Stimulated activated naive CD4-positive, alpha-beta T cell treated with Interleukin-2 at 50 U/mL for 16 hours (primary cell): ENCODE results near the gene DNAJB13.

Experiments
- DNase-seq: peaks from one replicate; lab custom pipeline; 2025; lab: John Stamatoyannopoulos, UW

DNAJB13 gene

DNA sequence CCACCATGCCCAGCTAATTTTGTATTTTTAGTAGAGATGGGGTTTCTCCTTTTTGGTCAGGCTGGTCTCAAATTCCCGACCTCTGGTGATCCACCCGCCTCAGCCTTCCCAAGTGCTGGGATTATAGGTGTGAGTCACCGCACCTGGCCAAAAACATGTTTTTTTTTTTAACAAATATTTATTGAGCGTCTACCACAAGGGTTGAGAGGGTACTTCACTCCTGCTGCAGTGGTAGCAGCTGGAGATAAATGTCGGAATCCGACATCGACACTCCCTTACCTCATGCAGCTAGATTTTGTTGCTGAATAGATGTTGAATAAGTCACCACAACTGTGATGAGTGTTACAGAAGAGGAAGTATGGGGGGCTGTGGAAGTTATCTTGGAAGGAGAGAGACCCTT lies 971 bp downstream of the DNAJB13 start:
- DNase-seq: no peak

DNA sequence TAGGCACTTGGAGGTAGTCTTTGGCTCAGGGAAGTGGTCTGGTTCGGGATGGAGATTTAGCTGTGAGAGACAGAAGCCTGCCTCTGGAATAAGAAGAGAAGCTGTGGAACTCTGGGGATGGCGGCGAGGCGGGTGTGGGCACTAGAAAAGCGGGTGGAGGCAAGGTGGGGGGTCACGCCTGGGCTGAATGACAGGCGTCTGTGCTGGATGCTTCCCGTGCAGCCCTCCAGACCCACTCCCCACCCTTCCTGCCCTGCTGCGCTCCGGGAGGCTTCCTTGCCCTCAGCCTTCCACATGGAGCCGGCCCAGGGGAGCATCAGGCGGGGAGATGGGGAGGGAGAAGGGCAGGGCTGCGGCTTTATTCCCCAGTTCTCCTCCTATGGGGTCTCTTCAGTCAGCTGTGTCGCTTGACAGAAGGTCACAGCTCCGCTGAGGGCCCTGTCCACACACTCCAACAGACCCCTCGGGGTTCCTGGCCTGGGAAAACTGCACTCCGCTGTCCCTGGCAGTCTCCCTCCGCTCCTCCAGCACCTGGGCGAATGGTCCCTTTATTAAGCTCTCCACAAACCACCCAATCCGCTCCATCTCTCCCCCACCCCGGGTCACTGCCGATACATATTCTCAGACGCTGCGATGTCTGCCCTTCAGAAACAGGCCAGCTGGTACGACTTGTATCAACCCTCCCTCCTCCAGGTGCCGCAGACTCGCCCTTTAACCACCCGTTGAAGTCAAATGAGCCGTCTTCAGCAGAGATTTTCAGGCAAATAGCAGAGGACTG lies 6.2 kb downstream of the DNAJB13 start:
- DNase-seq: no peak

DNA sequence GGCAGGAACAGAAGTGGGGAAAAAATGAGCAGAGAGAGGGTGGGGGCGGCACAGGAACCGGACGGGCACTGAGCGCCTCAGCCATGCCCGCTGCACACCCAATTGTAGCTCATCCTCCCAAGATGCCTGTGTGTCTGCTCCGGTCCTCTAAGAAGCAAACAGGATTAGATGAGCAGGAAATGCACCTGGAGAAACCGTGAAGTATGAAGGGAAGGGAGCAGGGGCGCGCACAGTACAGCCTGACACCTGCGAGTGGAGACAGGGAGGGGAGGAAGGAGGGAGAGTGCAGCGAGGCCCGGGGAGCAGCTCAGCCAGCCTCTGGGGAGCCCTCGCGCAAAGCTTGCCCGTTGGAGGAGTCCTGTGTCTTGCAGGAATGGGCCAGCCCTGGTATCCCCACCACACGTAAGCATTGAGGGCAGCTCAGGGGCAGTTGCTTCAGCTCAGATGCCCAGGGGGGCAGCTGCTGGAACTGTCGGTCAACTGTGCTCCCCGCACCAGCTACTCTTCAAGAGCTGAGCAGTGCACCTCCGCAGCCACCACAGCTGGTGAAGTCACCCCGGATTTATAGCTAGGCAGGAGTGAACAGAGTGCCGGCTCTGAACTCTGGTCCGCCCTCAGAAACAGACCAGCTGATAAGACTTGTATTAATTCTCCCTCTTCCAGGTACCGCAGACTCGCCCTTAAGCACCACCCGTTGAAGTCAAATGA lies 7.0 kb downstream of the DNAJB13 start:
- DNase-seq: no peak

DNA sequence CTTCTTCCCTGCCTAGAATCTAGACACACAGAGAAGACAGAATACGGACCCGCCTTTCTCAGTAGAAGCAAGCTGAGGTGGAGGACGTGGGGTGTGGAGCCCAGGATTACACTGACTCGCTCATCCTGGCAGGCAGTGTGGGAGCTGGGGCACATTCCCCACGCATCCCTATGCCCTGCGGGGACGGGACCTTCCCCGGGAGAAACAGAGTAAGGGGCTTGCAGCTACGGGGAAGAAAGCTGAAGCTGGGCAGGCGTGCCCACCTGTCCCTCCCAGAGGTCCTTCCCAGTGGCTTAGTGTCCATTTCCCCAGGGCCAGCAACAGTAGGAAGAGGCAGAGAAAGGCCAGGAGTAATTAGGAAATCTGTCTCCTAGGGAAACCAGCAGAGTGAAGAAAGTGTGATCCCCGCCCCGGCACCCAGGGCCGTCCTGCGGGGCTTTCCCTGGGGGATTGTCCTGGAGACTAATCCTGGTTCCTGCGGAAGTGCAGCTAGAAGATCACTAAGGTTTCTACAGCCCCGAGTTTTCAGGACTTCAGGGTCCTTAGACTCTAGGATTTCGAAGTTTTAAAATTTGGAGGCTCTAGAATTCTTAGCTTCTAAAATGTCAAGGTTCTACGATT lies 7.8 kb downstream of the DNAJB13 start:
- DNase-seq: no peak

DNA sequence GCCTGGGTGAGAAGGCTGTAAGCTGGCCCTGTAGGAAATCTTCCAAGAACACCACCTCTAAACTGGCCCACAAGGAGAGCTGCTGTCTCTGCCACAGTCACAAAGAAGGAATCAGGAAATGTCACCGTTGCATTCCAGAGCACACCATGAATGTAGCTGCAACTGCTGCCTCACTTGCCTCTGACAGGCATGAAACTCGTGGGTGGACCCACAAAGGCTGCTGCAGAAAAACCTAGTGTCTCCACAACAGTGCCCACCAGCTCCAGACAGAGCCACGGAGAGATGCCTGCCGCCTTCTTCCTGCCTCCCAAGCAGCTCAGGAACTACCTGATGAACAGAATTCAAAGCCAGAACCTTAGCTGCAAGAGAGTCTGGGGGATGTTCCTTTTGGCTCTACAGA lies 10.5 kb downstream of the DNAJB13 start:
- no peak for DNase-seq

DNA sequence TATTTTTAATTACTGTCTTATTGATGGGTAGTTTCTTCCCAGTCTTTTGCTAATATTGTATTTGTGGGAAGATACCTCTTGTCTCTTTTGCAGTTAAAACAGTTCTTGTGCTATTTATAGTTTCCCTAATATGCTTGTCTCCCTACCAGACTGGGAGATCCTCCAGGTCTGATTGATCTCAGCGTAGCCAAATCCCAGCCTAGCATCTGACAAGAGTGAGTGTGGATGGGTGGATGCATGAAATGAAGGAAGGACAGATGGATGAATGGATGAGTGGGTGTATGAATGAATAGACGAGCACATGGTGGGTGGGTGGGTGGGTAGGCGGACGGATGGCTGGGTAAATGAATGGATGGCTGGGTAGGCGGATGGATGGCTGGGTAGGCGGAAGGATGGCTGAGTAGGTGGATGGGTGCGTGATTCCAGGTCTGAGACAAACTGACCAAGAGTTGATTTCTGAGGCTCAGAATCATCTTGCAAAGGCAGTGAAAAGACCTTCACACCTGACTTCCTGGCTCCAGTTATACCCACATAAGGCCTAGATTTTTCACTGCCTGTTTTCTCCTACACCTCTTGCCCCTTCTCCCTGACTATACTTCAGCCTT lies 11.4 kb downstream of the DNAJB13 start:
- no peak for DNase-seq

DNA sequence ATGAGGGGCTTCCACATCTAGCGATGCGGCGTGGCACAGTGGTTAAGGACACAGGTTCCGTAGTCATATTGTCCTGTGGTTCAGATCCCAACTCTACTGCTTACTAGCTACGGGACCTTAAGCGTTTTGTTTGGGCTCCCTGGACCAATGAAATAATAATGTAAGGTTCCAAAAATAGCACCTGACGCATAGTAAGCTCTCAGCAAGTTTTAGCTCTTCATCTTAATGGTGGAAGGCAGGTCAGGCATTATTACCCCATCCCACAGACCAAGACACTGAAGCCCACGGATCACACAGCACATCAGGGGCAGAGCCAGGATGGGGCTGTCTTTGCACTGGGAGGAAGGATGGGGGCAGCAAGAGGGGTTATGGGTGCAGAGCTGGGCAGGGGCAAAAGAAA lies 13.0 kb downstream of the DNAJB13 start:
- DNase-seq: no peak

DNA sequence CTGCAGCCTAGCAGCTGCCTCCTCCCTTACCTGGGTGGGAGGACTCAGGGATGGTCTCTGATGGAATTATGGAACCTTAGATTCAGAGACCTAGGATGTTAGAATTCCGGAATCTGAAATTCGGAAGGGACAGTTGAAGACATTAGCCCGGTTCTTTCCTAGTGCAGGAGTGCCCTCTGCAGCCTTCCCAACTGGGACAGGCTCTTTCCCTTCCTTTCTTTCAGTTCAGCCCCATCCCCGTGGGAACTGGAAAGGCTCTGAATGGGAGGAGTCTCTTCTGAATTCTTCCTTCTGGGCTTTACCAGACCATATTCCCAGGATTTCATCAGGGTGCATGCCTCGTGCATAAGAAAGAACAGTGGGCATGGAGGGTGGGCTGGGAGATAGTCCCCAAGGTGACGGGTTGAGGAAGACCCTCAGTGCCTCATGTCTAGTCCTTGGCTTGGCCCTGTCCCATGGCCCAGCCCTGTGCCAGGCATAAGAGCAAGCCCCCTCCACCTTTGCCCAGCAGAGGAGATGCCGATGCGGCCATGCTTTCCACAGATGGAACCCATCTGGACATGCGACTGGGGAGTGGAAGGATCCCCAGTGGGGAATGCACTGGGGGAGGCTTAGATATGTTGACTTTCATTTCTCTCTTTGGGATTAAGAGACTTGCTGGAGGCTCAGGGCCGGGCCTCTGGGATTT lies 14.4 kb downstream of the DNAJB13 start:
- no peak for DNase-seq

DNA sequence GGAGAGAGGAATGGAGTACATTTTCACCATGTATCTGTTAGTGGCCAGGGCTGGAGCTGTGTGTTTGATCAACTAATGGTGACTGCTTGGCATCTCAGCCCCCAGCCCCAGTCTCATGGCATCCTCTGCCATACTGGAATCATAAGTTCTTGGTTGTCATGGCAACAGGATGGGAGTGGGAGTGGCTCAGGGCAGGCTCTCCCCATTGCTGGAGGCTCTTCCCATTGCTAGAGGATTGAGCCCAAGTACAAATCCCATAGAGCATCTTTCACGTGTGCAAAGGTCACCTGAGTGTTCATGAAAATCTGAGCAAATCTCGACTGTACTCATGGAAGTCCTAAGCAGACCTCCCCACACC lies 14.9 kb downstream of the DNAJB13 start:
- no peak for DNase-seq

DNA sequence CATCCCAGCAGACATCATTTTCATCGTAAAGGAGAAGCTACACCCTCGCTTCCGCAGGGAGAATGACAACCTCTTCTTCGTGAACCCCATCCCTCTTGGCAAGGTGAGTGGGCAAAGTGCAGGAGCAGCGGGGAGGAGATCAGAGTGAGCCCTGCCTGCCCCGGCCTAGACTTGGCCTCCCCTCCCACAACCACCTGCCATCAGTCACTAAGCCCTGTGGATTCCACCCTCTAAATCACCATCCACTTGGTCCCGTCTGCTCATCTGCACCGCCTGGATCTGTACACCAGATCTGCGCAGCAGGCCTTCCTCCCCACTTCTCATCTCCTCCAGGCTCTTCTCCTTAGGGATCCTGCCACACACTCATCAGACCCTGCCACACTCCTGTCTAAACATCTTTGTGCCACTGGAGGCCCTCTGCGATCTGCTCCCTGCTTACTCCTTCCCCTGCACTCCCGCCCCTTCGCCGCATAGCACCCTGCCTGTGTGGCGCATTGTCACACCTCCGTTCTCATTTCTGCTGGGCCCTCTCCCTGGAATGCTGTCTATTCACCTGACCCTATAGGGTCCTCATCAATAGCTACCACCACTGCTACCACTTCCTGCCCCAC lies 17.6 kb downstream of the DNAJB13 start:
- DNase-seq: no peak

DNA sequence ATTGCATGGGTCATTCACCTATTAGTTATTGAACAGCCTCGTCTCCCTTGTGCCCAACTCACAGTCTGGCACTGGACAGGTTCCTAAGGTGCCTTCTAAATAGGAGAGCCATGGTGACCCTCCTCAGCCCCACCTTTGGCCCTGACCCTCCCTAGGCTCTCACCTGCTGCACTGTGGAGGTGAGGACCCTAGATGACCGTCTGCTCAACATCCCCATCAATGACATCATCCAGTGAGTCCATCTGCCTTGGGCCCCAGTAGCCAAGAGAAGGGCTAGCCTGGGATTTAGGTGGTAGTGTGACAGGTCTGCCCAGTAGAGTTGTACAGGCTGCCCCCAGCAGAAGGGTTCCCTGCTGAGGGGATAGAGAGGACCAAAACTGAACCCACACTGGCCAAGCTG lies 18.3 kb downstream of the DNAJB13 start:
- no peak for DNase-seq

DNA sequence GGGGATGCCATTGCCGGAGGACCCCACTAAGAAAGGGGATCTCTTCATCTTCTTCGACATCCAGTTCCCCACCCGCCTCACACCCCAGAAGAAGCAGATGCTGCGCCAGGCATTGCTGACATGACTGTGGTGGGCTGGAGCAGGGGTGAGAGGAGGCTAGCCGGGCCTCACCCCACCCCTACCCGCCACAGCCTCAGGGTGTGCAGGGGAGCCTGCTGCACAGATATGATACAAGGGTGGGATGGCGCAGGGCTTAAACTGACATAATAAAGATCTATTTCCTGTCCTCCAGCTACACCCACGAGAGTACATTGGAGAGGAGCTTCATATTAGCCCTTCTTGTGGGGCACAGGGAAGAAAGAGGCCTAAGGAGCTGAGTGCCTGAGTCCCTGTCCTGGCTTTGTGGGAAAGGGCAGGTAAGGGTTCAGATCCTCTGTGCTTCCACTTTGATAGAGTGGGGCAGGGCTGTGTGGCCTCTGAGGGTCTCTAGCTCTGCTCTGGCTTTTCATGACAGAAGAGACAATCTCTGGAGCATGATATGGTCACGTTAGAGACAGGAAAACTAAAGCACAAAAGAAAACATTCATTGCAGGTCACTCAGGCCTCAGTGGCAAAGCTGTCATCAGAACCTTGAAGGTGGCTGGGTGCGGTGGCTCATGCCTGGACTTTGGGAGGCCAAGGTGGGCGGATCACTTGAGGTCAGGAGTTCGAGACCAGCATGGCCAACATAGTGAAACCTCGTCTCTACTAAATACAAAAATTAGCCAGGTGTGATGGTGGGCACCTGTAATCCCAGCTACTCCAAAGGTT lies 19.4 kb downstream of the DNAJB13 start:
- no peak for DNase-seq

DNA sequence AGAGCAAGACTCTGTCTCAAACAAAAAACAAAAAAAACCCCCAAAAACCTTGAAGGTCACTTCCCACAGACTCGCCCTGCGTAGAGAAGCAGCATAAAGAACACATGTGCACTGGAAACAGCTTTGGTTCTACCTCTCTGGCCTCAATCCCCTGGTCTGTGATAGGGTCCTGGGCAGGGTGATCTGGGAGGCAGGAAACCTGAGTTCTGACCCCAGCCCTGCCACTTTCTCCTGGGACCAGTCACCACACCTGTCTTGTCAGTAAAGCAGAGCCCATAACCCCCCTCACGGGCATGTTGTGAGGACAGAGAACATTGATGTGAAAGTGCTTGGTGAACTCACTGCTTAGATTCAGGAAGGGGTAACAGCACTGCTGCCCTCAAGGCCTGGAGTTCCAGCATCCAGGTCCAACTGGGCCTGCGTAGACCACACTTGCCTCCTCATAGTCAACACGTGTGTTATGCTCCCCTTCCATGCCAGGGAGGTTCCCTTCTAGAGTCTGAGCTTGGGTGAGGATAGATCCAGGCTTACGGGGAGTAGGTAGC lies 20.4 kb downstream of the DNAJB13 start:
- no peak for DNase-seq

DNA sequence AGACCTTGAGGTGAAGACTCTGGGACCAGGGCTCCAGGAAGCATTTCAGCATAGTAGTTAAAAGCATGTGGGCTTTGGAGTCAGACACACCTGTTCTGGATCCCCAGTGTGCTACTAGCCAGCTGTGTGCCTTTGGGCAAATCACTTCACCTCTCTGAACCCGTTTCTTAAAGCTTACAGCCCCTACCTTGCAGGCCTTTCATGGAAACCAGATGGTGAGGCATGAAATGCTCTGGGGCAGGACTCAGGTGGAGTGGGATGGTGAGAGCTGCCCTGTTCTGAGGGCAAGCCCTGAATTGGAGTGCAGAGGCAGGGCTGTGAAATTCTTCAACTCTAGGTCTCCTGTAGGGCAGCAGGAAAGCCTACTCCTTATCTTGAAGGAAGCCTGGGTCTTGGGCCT lies 21.4 kb downstream of the DNAJB13 start:
- no peak for DNase-seq

DNA sequence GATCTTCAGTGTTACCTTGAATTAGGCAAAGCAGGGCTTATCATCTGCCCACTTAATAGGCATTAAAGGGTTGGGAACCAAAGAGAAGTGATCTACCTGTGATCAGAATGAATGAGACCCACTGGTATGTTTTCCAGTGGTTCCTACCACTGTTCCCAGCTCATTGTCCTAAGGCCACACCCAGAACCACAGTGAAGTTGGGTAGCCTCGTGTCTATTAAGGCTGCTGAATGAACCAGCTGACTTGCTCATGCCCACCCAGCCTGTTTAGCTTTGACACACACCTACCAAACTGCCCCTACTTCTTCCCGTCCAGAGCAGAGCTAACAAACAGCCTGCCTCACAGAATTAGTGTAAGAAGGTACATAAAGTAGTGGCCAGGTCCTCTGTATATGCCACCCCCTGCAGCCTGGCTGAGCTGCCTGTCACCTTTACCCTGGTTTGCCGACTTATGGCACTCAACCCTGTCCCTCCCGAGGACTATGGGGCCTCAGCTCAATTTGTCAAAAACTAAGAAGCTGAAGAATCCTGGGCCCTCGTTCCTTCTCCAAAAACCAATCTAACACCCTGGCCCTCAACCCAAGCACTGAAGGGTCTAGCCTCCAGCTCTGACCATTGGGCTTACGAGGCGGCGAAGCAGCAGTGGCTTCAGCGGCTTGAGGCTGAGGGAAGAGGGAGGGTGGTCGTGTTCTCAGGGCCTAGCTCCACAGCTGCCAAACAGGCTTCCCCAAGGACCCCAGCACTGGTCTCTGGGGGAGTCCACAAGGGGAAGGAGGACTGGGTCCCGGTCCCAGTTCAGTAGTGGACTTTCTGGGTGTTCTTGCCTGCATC lies 22.0 kb downstream of the DNAJB13 start:
- no peak for DNase-seq

DNA sequence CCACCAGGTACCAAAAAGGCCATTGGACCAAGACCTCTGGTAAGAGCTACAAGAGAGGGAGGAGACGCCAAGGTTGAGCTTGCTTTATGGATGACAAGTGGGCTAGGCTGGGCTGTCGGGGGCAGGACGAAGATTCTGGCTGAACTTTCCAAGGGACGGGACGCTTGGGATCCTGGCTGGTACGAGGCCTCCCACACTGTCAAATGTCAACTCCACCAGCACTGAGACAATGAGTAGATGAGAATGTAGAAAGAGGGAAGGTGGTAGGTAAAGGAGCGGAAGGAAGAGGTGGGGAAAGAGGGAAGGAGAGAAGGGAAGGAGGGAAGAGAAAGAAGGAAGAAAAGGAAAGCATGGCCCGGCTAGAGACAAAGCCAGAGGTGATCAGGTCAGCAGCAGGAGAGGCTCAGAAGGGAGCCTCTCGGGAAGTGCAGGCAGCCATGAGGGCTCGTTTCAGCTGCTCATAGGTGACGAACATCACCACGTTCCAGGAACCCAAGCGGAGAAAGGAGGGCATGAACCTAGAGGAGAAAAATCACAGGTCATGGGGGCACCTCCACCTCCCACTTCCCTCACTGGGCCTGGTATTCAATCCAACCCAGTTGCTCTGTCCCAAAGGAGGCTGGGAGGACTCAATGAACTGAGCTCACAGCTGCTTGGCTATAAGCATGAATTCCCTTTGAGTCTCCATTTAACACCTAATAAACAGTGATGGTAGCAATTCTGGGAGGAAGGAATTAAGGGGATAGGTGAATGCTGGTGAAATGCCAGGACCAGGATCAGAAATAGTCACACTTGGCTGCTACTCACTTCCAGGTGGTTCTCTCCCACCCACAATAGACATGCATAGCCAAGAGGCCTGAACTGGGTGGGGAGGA lies 24.0 kb downstream of the DNAJB13 start:
- no peak for DNase-seq

DNA sequence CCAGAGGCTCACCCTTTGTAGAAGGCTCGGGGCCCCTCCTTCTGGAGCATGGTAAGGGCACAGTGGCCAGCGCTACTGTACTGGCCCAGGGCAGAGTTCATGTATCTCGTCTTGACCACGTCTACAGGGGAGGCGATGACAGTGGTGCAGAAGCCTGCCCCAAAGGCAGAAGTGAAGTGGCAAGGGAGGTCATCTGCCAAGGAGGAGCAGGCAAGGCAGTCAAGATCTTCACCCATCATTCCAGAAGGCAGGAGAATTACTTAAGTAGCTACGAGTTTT lies 24.6 kb downstream of the DNAJB13 start:
- no peak for DNase-seq

DNA sequence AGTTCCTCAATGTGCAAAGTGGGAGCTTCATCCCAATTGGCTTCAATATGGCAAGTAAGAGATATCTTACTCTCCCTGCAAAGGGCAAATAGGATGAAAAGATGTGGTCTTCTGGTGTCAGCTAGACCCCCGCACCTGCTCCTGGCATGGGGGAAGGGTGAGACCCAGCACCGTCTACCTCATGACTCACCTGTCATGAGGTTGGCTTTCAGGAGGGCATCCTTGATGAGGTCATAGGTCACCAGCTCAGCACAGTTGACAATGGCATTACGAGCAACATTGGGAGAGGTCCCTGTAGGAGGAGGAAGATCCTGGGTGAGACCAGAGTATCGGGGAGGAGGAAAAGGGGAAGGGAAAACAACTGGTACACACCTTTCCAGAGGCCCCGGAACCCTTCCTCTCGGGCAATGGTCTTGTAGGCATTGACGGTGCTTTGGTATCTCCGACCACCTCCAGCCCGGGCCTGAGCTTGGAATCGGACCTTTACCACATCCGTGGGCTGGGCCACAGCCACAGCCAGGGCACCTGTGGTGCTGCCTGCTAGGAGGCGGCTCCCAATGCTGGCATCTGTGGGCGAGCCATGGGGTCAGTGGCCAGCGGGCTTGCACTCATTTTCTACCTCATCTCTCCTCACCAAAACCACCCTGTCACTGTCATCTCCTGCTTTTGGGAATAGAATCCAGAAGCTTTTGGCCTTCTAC lies 25.8 kb downstream of the DNAJB13 start:
- DNase-seq: no peak
